Measurements from ENCODE around the gene LBX1. TPM values are rescaled to one million over a fixed set of nuclear protein-coding genes. Genes with fewer than 3 reads are reported as not detected.

LBX1 gene
- total RNA-seq, 1 donor from 2014 or later: not detected

- DNase-seq (no peak), ATAC-seq (ENCODE audit: low read depth) (no peak)
- no peak for TF ChIP-seq CTCF (IDR thresholded peaks at IDR 0.05)
- POLR2A ChIA-PET: no interaction called here
- Mint-ChIP-seq H3K36me3 (ENCODE audit: low read depth) (no peaks in the 10 kb centered on the region), H3K4me3 (no peak overlapping the region), H3K4me1 (no peaks in the 10 kb centered on the region), H3K27ac (no peak overlapping the region), H3K9me3 (peaks cover 4% of the 10 kb centered on the region), H3K27me3 (peaks cover 38% of the 10 kb centered on the region)
- CTCF ChIA-PET: no interaction called here
- intact Hi-C loops (cut with micrococcal nuclease): no loop called here
Measured at GRCh38 chr10:101256387-101256786, 27.1 kb upstream of the LBX1 start.

- CTCF ChIA-PET: no interaction called here
- no peak overlapping the region for H3K27ac Mint-ChIP-seq
- POLR2A ChIA-PET: no interaction called here
- intact Hi-C loops (cut with micrococcal nuclease): no loop called here
- no peak for ATAC-seq (ENCODE audit: low read depth)
- peaks cover 40% of the 10 kb centered on the region for H3K27me3 Mint-ChIP-seq
- H3K4me3 Mint-ChIP-seq: no peak overlapping the region
- H3K4me1 Mint-ChIP-seq: no peaks in the 10 kb centered on the region
- H3K9me3 Mint-ChIP-seq: no peaks in the 10 kb centered on the region
- no peak for DNase-seq
- no peak for TF ChIP-seq CTCF (IDR thresholded peaks at IDR 0.05)
- H3K36me3 Mint-ChIP-seq (ENCODE audit: low read depth): no peaks in the 10 kb centered on the region
Measured at GRCh38 chr10:101250136-101250535, 20.9 kb upstream of the LBX1 start.

GRCh38 chr10:101249171-101249581, 19.9 kb upstream of the LBX1 start:
- Mint-ChIP-seq H3K4me1 (no peaks in the 10 kb centered on the region), H3K27me3 (peaks cover 39% of the 10 kb centered on the region), H3K4me3 (no peak overlapping the region), H3K9me3 (no peaks in the 10 kb centered on the region), H3K36me3 (ENCODE audit: low read depth) (no peaks in the 10 kb centered on the region), H3K27ac (no peak overlapping the region)
- ChIA-PET POLR2A (no interaction called here), CTCF (no interaction called here)
- TF ChIP-seq CTCF (IDR thresholded peaks at IDR 0.05): no peak
- ATAC-seq (ENCODE audit: low read depth) (no peak), DNase-seq (no peak)
- intact Hi-C loops (cut with micrococcal nuclease): no loop called here

- ChIA-PET CTCF (no interaction called here), POLR2A (no interaction called here)
- ATAC-seq (ENCODE audit: low read depth) (no peak), DNase-seq (no peak)
- no peak overlapping the region for H3K27ac Mint-ChIP-seq
- no peaks in the 10 kb centered on the region for H3K9me3 Mint-ChIP-seq
- TF ChIP-seq CTCF (IDR thresholded peaks at IDR 0.05): no peak
- H3K4me3 Mint-ChIP-seq: no peak overlapping the region
- no peaks in the 10 kb centered on the region for H3K36me3 Mint-ChIP-seq (ENCODE audit: low read depth)
- intact Hi-C loops (cut with micrococcal nuclease): no loop called here
- no peaks in the 10 kb centered on the region for H3K4me1 Mint-ChIP-seq
- H3K27me3 Mint-ChIP-seq: peaks cover 43% of the 10 kb centered on the region
Measured at GRCh38 chr10:101246639-101247038, 17.4 kb upstream of the LBX1 start.

GRCh38 chr10:101244321-101245050, 15.2 kb upstream of the LBX1 start:
- no peak for TF ChIP-seq CTCF (IDR thresholded peaks at IDR 0.05)
- ChIA-PET CTCF (interaction anchor here (1.0 kb wide), 1 partner anchor 30 kb away, joined by 3 read pairs; no protein-coding TSS in a partner anchor), POLR2A (no interaction called here)
- H3K9me3 Mint-ChIP-seq: no peaks in the 10 kb centered on the region
- H3K36me3 Mint-ChIP-seq (ENCODE audit: low read depth): no peaks in the 10 kb centered on the region
- no peak for DNase-seq
- intact Hi-C loops (cut with micrococcal nuclease): no loop called here
- H3K27me3 Mint-ChIP-seq: peaks cover 50% of the 10 kb centered on the region
- no peak overlapping the region for H3K4me3 Mint-ChIP-seq
- no peak for ATAC-seq (ENCODE audit: low read depth)
- H3K27ac Mint-ChIP-seq: no peak overlapping the region
- H3K4me1 Mint-ChIP-seq: no peaks in the 10 kb centered on the region

Measured in activated B cell treated with CpG ODN at 0.5 μM for 24 hours (primary cell).